Upper lobe of left lung (tissue), 6 donors: ENCODE data around the gene ZNF333. TPM values are rescaled to one million over a fixed set of nuclear protein-coding genes. Genes with fewer than 3 reads are reported as not detected.

ENCODE experiments used
- ATAC-seq, 2 donors: fragments of 200-7000 bp; cut with Tn5 transposase; one replicate each; pipeline ENCODE4 v1.9.1; 2022; ENCODE audit warnings: mild to moderate bottlenecking in 2 of 2, moderate library complexity in 2 of 2; ENCODE audit not compliant: low FRiP score in 2 of 2
- DNase-seq, 2 donors: peaks; one replicate each; pipeline ENCODE4 v3.0.0-alpha.2; 2019 to 2020
- H3K27ac ChIP-seq, 4 donors: fragments of 200-600 bp; sonication (generic); one replicate each; pipeline ENCODE4 v1.5.1; 2016 to 2019
- H3K27me3 ChIP-seq, 4 donors: fragments of 200-600 bp; sonication (generic); one replicate each; pipeline ENCODE4 v1.5.1; 2017 to 2019
- H3K36me3 ChIP-seq, 4 donors: fragments of 200-600 bp; sonication (generic); one replicate each; pipeline ENCODE4 v1.5.1; 2016 to 2019
- H3K4me1 ChIP-seq, 4 donors: fragments of 200-600 bp; sonication (generic); one replicate each; pipeline ENCODE4 v1.5.1; 2018 to 2019
- H3K4me3 ChIP-seq, 4 donors: fragments of 200-600 bp; sonication (generic); one replicate each; pipeline ENCODE4 v1.5.1; 2017 to 2019; ENCODE audit warnings: mild to moderate bottlenecking in 2 of 4, moderate library complexity in 1 of 4
- H3K9me3 ChIP-seq, 4 donors: fragments of 200-600 bp; sonication (generic); one replicate each; pipeline ENCODE4 v1.5.1; 2018 to 2019
- CTCF ChIP-seq, 6 experiments: fragments of 450-650 bp in 4 of 6; fragments of 200-600 bp in 2 of 6; sonication (generic) in 2 of 6; IDR thresholded peaks; one replicate each; pipeline ENCODE4 v1.5.1; 2016 to 2019; ENCODE audit warnings: antibody characterized with exemption in 6 of 6
- EP300 ChIP-seq, 4 donors: sonication (generic); formaldehyde crosslinking; IDR thresholded peaks; one replicate each; pipeline ENCODE4 v1.5.1; 2017; ENCODE audit warnings: antibody characterized with exemption in 4 of 4, control low read depth in 2 of 4
- POLR2A ChIP-seq, 4 donors: fragments of 450-650 bp; IDR thresholded peaks; one replicate each; pipeline ENCODE4 v1.5.1; 2016 to 2017; ENCODE audit warnings: antibody characterized with exemption in 4 of 4, mild to moderate bottlenecking in 2 of 4
- POLR2AphosphoS5 ChIP-seq, 2 donors: sonication (generic); formaldehyde crosslinking; IDR thresholded peaks; one replicate each; pipeline ENCODE4 v1.5.1; 2017; ENCODE audit warnings: antibody characterized with exemption in 2 of 2
- WGBS, 2 donors: methylation state at CpG; one replicate each; pipeline ENCODE4 v1.1.5; 2017 to 2018; 5-methylcytosine and 5-hydroxymethylcytosine counted together
- total RNA-seq, 6 donors: library from RNA; depleted of rRNA in 4 of 6; stranded (reverse); fragments of >200 nt in 4 of 6; gene quantifications; one replicate each; pipeline versions ENCODE4 v1.1.0 to v1.2.1, GENCODE V29; 2016 to 2021
- donor health status: DM: no; HTN: no; CAD: no; lungs with moderate emphysema.
- donor health status: DM: no; HTN: yes; CAD: no; lungs with severe emphysema.

Gene ZNF333
- total RNA-seq, 6 donors from 2014 or later = 16.1 to 35.6 (median 20.0) TPM

GRCh38 chr19:14732510-14732909 is 42.7 kb downstream of the ZNF333 start:
- Histone ChIP-seq H3K27ac (no peak overlapping the region), H3K4me1 (no peaks in the 10 kb centered on the region), H3K36me3 (no peaks in the 10 kb centered on the region), H3K9me3 (peaks cover 9 to 20% (median 17%) of the 10 kb centered on the region in 4 donors), H3K4me3 (no peak overlapping the region), H3K27me3 (no peaks in the 10 kb centered on the region)
- DNase-seq (no peak), ATAC-seq (no peak)
- TF ChIP-seq POLR2A (IDR thresholded peaks at IDR 0.05) (no peak), CTCF (IDR thresholded peaks at IDR 0.05) (no peak), POLR2AphosphoS5 (IDR thresholded peaks at IDR 0.05) (no peak), EP300 (IDR thresholded peaks at IDR 0.05) (no peak)

- no peak overlapping the region for H3K4me3 ChIP-seq
- H3K27ac ChIP-seq = no peak overlapping the region
- no peaks in the 10 kb centered on the region for H3K4me1 ChIP-seq
- no peaks in the 10 kb centered on the region for H3K36me3 ChIP-seq
- H3K9me3 ChIP-seq = peaks cover 3 to 12% (median 7%) of the 10 kb centered on the region in 4 donors
- TF ChIP-seq EP300 (IDR thresholded peaks at IDR 0.05) = no peak
- no peak for TF ChIP-seq POLR2AphosphoS5 (IDR thresholded peaks at IDR 0.05)
- no peak for TF ChIP-seq CTCF (IDR thresholded peaks at IDR 0.05)
- TF ChIP-seq POLR2A (IDR thresholded peaks at IDR 0.05) = no peak
- no peaks in the 10 kb centered on the region for H3K27me3 ChIP-seq
- DNase-seq (no peak), ATAC-seq (no peak)
- 0 to 33% methylated on average over 1 of the region's 1 CpG for WGBS, 2 donors
Measured at GRCh38 chr19:14733574-14733973, 43.7 kb downstream of the ZNF333 start.

- DNase-seq (no peak), ATAC-seq (no peak)
- 56 to 76% methylated on average over 5 of the region's 5 CpGs for WGBS, 2 donors
- Histone ChIP-seq H3K4me3 (no peak overlapping the region), H3K4me1 (no peaks in the 10 kb centered on the region), H3K36me3 (no peaks in the 10 kb centered on the region), H3K27ac (no peak overlapping the region), H3K27me3 (no peaks in the 10 kb centered on the region), H3K9me3 (no peaks in the 10 kb centered on the region)
- TF ChIP-seq POLR2AphosphoS5 (IDR thresholded peaks at IDR 0.05) (no peak), CTCF (IDR thresholded peaks at IDR 0.05) (no peak), POLR2A (IDR thresholded peaks at IDR 0.05) (no peak), EP300 (IDR thresholded peaks at IDR 0.05) (no peak)
Measured at GRCh38 chr19:14735915-14736314, 46.1 kb downstream of the ZNF333 start.

GRCh38 chr19:14746886-14747285 is 57.0 kb downstream of the ZNF333 start:
- no peak for TF ChIP-seq POLR2A (IDR thresholded peaks at IDR 0.05)
- WGBS, 2 donors = 66 to 74% methylated on average over 4 of the region's 4 CpGs
- Histone ChIP-seq H3K4me1 (no peaks in the 10 kb centered on the region), H3K27me3 (no peaks in the 10 kb centered on the region), H3K27ac (no peak overlapping the region), H3K4me3 (no peak overlapping the region), H3K36me3 (peaks cover 0 to 6% (median 0%) of the 10 kb centered on the region in 4 donors), H3K9me3 (no peaks in the 10 kb centered on the region)
- no peak for DNase-seq
- ATAC-seq = no peak

- H3K4me3 ChIP-seq = no peak overlapping the region
- ATAC-seq (no peak), DNase-seq (no peak)
- no peaks in the 10 kb centered on the region for H3K27me3 ChIP-seq
- TF ChIP-seq EP300 (IDR thresholded peaks at IDR 0.05) (no peak), POLR2AphosphoS5 (IDR thresholded peaks at IDR 0.05) (no peak), POLR2A (IDR thresholded peaks at IDR 0.05) (no peak), CTCF (IDR thresholded peaks at IDR 0.05) (no peak)
- H3K4me1 ChIP-seq = no peaks in the 10 kb centered on the region
- peaks cover 0 to 6% (median 0%) of the 10 kb centered on the region in 4 donors for H3K36me3 ChIP-seq
- no peak overlapping the region for H3K27ac ChIP-seq
- H3K9me3 ChIP-seq = no peaks in the 10 kb centered on the region
- WGBS, 2 donors = 66 to 78% methylated on average over 6 of the region's 6 CpGs
Measured at GRCh38 chr19:14748601-14749000, 58.8 kb downstream of the ZNF333 start.
